Duodenal mucosa (tissue), 2 donors: ENCODE measurements around the gene TUB.

Experiments
- H3K27ac ChIP-seq: one replicate; pipeline ENCODE4 v1.7.0; 2013; ENCODE audit warnings: low read depth, low read length
- H3K27me3 ChIP-seq, 2 donors: one replicate each; pipeline ENCODE4 v1.7.0; 2013; ENCODE audit warnings: low read length in 2 of 2, control low read depth in 1 of 2; ENCODE audit not compliant: insufficient read depth in 2 of 2, control insufficient read depth in 1 of 2
- H3K36me3 ChIP-seq, 2 donors: one replicate each; pipeline ENCODE4 v1.7.0; 2013; ENCODE audit warnings: low read length in 2 of 2, control low read depth in 1 of 2; ENCODE audit not compliant: insufficient read depth in 2 of 2, control insufficient read depth in 1 of 2
- H3K4me1 ChIP-seq, 2 donors: one replicate each; pipeline ENCODE4 v1.7.0; 2013; ENCODE audit warnings: low read length in 2 of 2, control low read depth in 1 of 2; ENCODE audit not compliant: insufficient read depth in 2 of 2, control insufficient read depth in 1 of 2
- H3K4me3 ChIP-seq, 2 donors: one replicate each; pipeline ENCODE4 v1.7.0; 2013; ENCODE audit warnings: low read length in 2 of 2, low read depth in 1 of 2
- H3K9ac ChIP-seq, 2 donors: one replicate each; pipeline ENCODE4 v1.7.0; 2013; ENCODE audit warnings: low read length in 2 of 2, low read depth in 1 of 2
- H3K9me3 ChIP-seq, 2 donors: one replicate each; pipeline ENCODE4 v1.7.0; 2013; ENCODE audit warnings: low read length in 2 of 2, control low read depth in 1 of 2; ENCODE audit not compliant: control insufficient read depth in 1 of 2

TUB gene

GRCh38 chr11:8036002-8036802 lies 44.8 kb upstream of the TUB start:
- no peaks in the 10 kb centered on the region for H3K36me3 ChIP-seq
- no peak overlapping the region for H3K9ac ChIP-seq
- peaks cover 3 to 10% of the 10 kb centered on the region in 2 donors for H3K27me3 ChIP-seq
- no peak overlapping the region for H3K4me3 ChIP-seq
- peaks cover 13 to 23% of the 10 kb centered on the region in 2 donors for H3K4me1 ChIP-seq
- no peak overlapping the region for H3K27ac ChIP-seq
- no peaks in the 10 kb centered on the region for H3K9me3 ChIP-seq

- H3K27me3 ChIP-seq, result peaks cover 5 to 10% of the 10 kb centered on the region in 2 donors
- no peak overlapping the region for H3K9ac ChIP-seq
- H3K4me1 ChIP-seq, result peaks cover 13 to 23% of the 10 kb centered on the region in 2 donors
- no peaks in the 10 kb centered on the region for H3K9me3 ChIP-seq
- H3K27ac ChIP-seq, result no peak overlapping the region
- no peak overlapping the region for H3K4me3 ChIP-seq
- no peaks in the 10 kb centered on the region for H3K36me3 ChIP-seq
Measured at GRCh38 chr11:8036986-8037385, 44.0 kb upstream of the TUB start.

GRCh38 chr11:8038393-8038792 lies 42.6 kb upstream of the TUB start:
- H3K9ac ChIP-seq, result no peak overlapping the region
- no peaks in the 10 kb centered on the region for H3K9me3 ChIP-seq
- H3K4me3 ChIP-seq, result no peak overlapping the region

GRCh38 chr11:8038811-8039529 lies 42.0 kb upstream of the TUB start:
- H3K4me3 ChIP-seq, result no peak overlapping the region
- peaks cover 0 to 5% of the 10 kb centered on the region in 2 donors for H3K27me3 ChIP-seq
- H3K27ac ChIP-seq, result no peak overlapping the region
- H3K9me3 ChIP-seq, result no peaks in the 10 kb centered on the region
- H3K36me3 ChIP-seq, result no peaks in the 10 kb centered on the region
- H3K4me1 ChIP-seq, result peaks cover 4 to 12% of the 10 kb centered on the region in 2 donors
- H3K9ac ChIP-seq, result no peak overlapping the region

More at GRCh38 chr11:8038393-8038792, 42.6 kb upstream of the TUB start:
- Histone ChIP-seq H3K36me3 (no peaks in the 10 kb centered on the region), H3K4me1 (peaks cover 8 to 16% of the 10 kb centered on the region in 2 donors), H3K27ac (no peak overlapping the region), H3K27me3 (peaks cover 0 to 5% of the 10 kb centered on the region in 2 donors)

GRCh38 chr11:8039530-8040260 lies 41.3 kb upstream of the TUB start:
- no peaks in the 10 kb centered on the region for H3K36me3 ChIP-seq
- peaks cover 0 to 8% of the 10 kb centered on the region in 2 donors for H3K4me1 ChIP-seq
- H3K4me3 ChIP-seq, result no peak overlapping the region
- no peak overlapping the region for H3K27ac ChIP-seq
- H3K9ac ChIP-seq, result no peak overlapping the region
- no peaks in the 10 kb centered on the region for H3K9me3 ChIP-seq
- H3K27me3 ChIP-seq, result peaks cover 1 to 5% of the 10 kb centered on the region in 2 donors

- Histone ChIP-seq H3K27ac (no peak overlapping the region), H3K4me1 (peaks cover 0 to 1% of the 10 kb centered on the region in 2 donors), H3K36me3 (no peaks in the 10 kb centered on the region), H3K9ac (no peak overlapping the region), H3K9me3 (no peaks in the 10 kb centered on the region), H3K4me3 (no peak overlapping the region), H3K27me3 (peaks cover 4 to 5% of the 10 kb centered on the region in 2 donors)
Measured at GRCh38 chr11:8040261-8040920, 40.6 kb upstream of the TUB start.

- Histone ChIP-seq H3K4me3 (no peak overlapping the region), H3K9ac (no peak overlapping the region), H3K27ac (no peak overlapping the region), H3K9me3 (no peaks in the 10 kb centered on the region), H3K36me3 (no peaks in the 10 kb centered on the region), H3K4me1 (no peaks in the 10 kb centered on the region), H3K27me3 (peaks cover 4 to 5% of the 10 kb centered on the region in 2 donors)
Measured at GRCh38 chr11:8040921-8041285, 40.1 kb upstream of the TUB start.

- no peaks in the 10 kb centered on the region for H3K36me3 ChIP-seq
- no peaks in the 10 kb centered on the region for H3K9me3 ChIP-seq
- H3K4me3 ChIP-seq, result no peak overlapping the region
- H3K4me1 ChIP-seq, result no peaks in the 10 kb centered on the region
- H3K9ac ChIP-seq, result no peak overlapping the region
- H3K27ac ChIP-seq, result no peak overlapping the region
- peaks cover 4 to 5% of the 10 kb centered on the region in 2 donors for H3K27me3 ChIP-seq
Measured at GRCh38 chr11:8041576-8041975, 39.4 kb upstream of the TUB start.

- Histone ChIP-seq H3K27me3 (peaks cover 4 to 5% of the 10 kb centered on the region in 2 donors), H3K36me3 (no peaks in the 10 kb centered on the region), H3K4me1 (no peaks in the 10 kb centered on the region), H3K4me3 (no peak overlapping the region), H3K9ac (no peak overlapping the region), H3K9me3 (no peaks in the 10 kb centered on the region), H3K27ac (no peak overlapping the region)
Measured at GRCh38 chr11:8043756-8044155, 37.3 kb upstream of the TUB start.
